Glutamatergic neuron (in vitro differentiated cells): ENCODE measurements around the gene PRKAG2. TPM values are rescaled to one million over a fixed set of nuclear protein-coding genes. Genes with fewer than 3 reads are reported as not detected.

ENCODE experiments used
- DNase-seq: peaks from one replicate; pipeline ENCODE4 v3.0.0; 2022
- H3K27ac Mint-ChIP-seq: one replicate; pipeline ENCODE4 v1.8.0; 2020; ENCODE audit warnings: mild to moderate bottlenecking, mixed read lengths, inconsistent platforms; ENCODE audit not compliant: unreplicated experiment
- H3K27me3 Mint-ChIP-seq: one replicate; pipeline ENCODE4 v1.8.0; 2020; ENCODE audit warnings: mild to moderate bottlenecking, moderate library complexity, mixed read lengths, inconsistent platforms; ENCODE audit not compliant: unreplicated experiment
- H3K36me3 Mint-ChIP-seq: one replicate; pipeline ENCODE4 v1.8.0; 2020; ENCODE audit warnings: mild to moderate bottlenecking, mixed read lengths, inconsistent platforms; ENCODE audit not compliant: unreplicated experiment
- H3K4me1 Mint-ChIP-seq: one replicate; pipeline ENCODE4 v1.8.0; 2020; ENCODE audit warnings: mild to moderate bottlenecking, low read depth, mixed read lengths, inconsistent platforms; ENCODE audit not compliant: unreplicated experiment
- H3K4me3 Mint-ChIP-seq: one replicate; pipeline ENCODE4 v1.8.0; 2020; ENCODE audit warnings: mild to moderate bottlenecking, mixed read lengths, inconsistent platforms; ENCODE audit not compliant: unreplicated experiment
- H3K9me3 Mint-ChIP-seq: one replicate; pipeline ENCODE4 v1.8.0; 2020; ENCODE audit warnings: mild to moderate bottlenecking, moderate library complexity, mixed read lengths, inconsistent platforms; ENCODE audit not compliant: unreplicated experiment
- total RNA-seq: library from RNA; stranded (reverse); fragmentation: NEBNext Ultra II Directional; extraction: Animal tissue kit (Norgen Biotek cat#: 25700); gene quantifications from one replicate; pipeline ENCODE4 v1.2.1, GENCODE V29; 2021; ENCODE audit not compliant: unreplicated experiment
- TF ChIP-seq, protein P1 (sequence below): fragments of 200-600 bp; sonication (generic); IDR thresholded peaks from one replicate; pipeline ENCODE4 v1.5.0; 2021; ENCODE audit not compliant: partially characterized antibody, unreplicated experiment

PRKAG2 gene
- total RNA-seq, 1 donor from 2014 or later, result 24.7 TPM

DNA sequence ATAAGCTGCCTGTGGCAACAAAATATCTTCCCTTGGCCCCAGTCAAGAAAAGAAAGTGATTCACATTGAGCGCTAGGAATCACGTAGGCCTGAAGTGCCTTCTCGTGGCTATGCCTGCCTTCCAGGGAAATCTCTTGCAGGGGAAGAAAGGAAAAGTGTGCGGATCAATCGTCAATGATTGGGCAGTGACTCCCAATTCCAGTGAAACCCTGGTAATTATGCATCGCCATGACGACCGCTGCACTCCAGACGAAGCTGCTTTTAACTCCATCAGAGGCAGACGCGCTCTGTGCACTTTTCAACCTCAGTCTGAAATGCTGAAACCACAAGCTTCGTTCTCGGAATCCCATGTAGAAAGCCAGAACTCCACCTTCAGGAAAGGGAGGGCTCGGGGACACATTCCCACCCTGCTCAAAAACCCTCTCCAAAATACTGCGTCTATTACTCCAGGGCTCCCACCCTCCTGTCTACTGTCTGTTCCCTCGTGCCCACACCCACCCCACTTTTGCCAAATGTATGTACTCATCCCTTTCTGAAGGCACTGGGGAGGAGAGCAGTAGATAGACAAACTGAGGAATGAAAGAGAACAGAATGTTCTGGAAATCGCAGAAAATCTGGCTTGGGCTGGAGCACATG lies 24.2 kb upstream of the PRKAG2 start:
- Mint-ChIP-seq H3K4me3 (peak overlapping the region; percentile 5), H3K27ac (peak overlapping the region; percentile 2), H3K4me1 (peaks cover 21% of the 10 kb centered on the region), H3K9me3 (peaks cover 2% of the 10 kb centered on the region), H3K36me3 (no peaks in the 10 kb centered on the region), H3K27me3 (peaks cover 8% of the 10 kb centered on the region)
- TF ChIP-seq, protein P1, sequence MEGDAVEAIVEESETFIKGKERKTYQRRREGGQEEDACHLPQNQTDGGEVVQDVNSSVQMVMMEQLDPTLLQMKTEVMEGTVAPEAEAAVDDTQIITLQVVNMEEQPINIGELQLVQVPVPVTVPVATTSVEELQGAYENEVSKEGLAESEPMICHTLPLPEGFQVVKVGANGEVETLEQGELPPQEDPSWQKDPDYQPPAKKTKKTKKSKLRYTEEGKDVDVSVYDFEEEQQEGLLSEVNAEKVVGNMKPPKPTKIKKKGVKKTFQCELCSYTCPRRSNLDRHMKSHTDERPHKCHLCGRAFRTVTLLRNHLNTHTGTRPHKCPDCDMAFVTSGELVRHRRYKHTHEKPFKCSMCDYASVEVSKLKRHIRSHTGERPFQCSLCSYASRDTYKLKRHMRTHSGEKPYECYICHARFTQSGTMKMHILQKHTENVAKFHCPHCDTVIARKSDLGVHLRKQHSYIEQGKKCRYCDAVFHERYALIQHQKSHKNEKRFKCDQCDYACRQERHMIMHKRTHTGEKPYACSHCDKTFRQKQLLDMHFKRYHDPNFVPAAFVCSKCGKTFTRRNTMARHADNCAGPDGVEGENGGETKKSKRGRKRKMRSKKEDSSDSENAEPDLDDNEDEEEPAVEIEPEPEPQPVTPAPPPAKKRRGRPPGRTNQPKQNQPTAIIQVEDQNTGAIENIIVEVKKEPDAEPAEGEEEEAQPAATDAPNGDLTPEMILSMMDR, result no peak
- peak; percentile 61 for DNase-seq

DNA sequence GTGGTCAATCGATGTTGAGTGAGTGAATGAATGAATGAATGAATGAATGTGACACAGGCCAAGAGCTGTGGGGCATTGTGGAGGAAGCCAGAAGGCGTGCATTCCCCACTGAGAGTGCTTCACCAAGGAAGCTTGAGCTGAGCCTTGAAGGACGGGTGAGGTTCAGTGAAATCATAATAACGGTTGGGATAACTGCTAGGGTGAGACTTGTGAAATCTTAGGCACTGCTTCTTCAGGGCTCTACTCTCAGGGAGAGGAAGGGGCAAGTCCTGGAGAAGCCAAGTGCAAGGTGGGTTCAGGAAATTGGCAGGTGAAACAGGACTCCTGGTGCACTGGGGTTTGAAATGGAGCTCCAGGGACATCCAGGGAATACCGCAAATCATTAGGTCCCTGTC lies 23.7 kb upstream of the PRKAG2 start:
- H3K4me1 Mint-ChIP-seq, result peaks cover 25% of the 10 kb centered on the region
- H3K36me3 Mint-ChIP-seq, result no peaks in the 10 kb centered on the region
- H3K27ac Mint-ChIP-seq, result no peak overlapping the region
- DNase-seq, result no peak
- TF ChIP-seq, protein P1, result no peak
- H3K9me3 Mint-ChIP-seq, result peaks cover 2% of the 10 kb centered on the region
- peaks cover 8% of the 10 kb centered on the region for H3K27me3 Mint-ChIP-seq
- no peak overlapping the region for H3K4me3 Mint-ChIP-seq

- peaks cover 31% of the 10 kb centered on the region for H3K4me1 Mint-ChIP-seq
These were observed 22.8 kb upstream of the PRKAG2 start for GRCh38 chr7:151899513-151900360.

GRCh38 chr7:151897951-151898686 lies 21.2 kb upstream of the PRKAG2 start:
- Mint-ChIP-seq H3K9me3 (peaks cover 4% of the 10 kb centered on the region), H3K27me3 (peaks cover 10% of the 10 kb centered on the region), H3K4me3 (no peak overlapping the region), H3K27ac (no peak overlapping the region), H3K36me3 (no peaks in the 10 kb centered on the region), H3K4me1 (peaks cover 33% of the 10 kb centered on the region)
- TF ChIP-seq, protein P1, result no peak
- no peak for DNase-seq

More at GRCh38 chr7:151899513-151900360, 22.8 kb upstream of the PRKAG2 start:
- peaks cover 8% of the 10 kb centered on the region for H3K27me3 Mint-ChIP-seq
- no peaks in the 10 kb centered on the region for H3K36me3 Mint-ChIP-seq
- H3K4me3 Mint-ChIP-seq, result no peak overlapping the region
- no peak for DNase-seq
- peaks cover 4% of the 10 kb centered on the region for H3K9me3 Mint-ChIP-seq
- no peak overlapping the region for H3K27ac Mint-ChIP-seq
- TF ChIP-seq, protein P1, result no peak
